SK-N-SH (cell line): ENCODE results near the gene CALCA. TPM values are rescaled to one million over a fixed set of nuclear protein-coding genes. Genes with fewer than 3 reads are reported as not detected.

ENCODE experiments used
- CTCF ChIA-PET: fragments of 300-600, 350-600 bp; formaldehyde crosslinking; extraction: SDS; loops from one replicate; lab custom pipeline; 2021; lab: Yijun Ruan, JAX
- POLR2A ChIA-PET: fragments of 350-600 bp; sonication (Branson Sonifier 250); formaldehyde crosslinking; extraction: SDS; loops from one replicate; lab custom pipeline; 2020; ENCODE audit warnings: antibody characterized with exemption, inconsistent platforms; lab: Yijun Ruan, JAX
- DNase-seq: peaks from one replicate; pipeline ENCODE4 v3.0.0; 2012
- H2AFZ ChIP-seq: fragments of 200-600 bp; sonication (generic); 2 replicates; pipeline ENCODE4 v1.8.1; 2016; ENCODE audit warnings: antibody characterized with exemption, mild to moderate bottlenecking, low read depth
- H3F3A ChIP-seq: fragments of 200-600 bp; sonication (generic); replicated peaks from 2 replicates; pipeline ENCODE3; 2016; ENCODE audit warnings: antibody characterized with exemption, mild to moderate bottlenecking; ENCODE audit not compliant: insufficient read depth
- H3K27ac ChIP-seq, 2 experiments: fragments of 200-500 bp in 1 of 2; fragments of 200-600 bp in 1 of 2; sonication (Bioruptor generic) in 1 of 2; sonication (generic), shearing (Covaris generic) in 1 of 2; 2 replicates each; pipeline versions ENCODE4 v1.5.1 to v1.6.1; 2014 to 2016; ENCODE audit warnings: low read depth in 2 of 2, inconsistent platforms in 1 of 2, low read length in 1 of 2, mild to moderate bottlenecking in 1 of 2, mixed read lengths in 1 of 2
- H3K27me3 ChIP-seq: fragments of 200-600 bp; sonication (generic), shearing (Covaris generic); 2 replicates; pipeline ENCODE4 v1.6.1; 2016; ENCODE audit warnings: mixed run types; ENCODE audit not compliant: insufficient read depth
- H3K36me3 ChIP-seq, 2 experiments: fragments of 200-500 bp in 1 of 2; fragments of 200-600 bp in 1 of 2; sonication (Bioruptor generic) in 1 of 2; sonication (generic) in 1 of 2; replicated peaks in 1 of 2; 2 replicates each; pipeline versions ENCODE3 to v1.5.1; 2014 to 2016; ENCODE audit warnings: low read length in 1 of 2, mild to moderate bottlenecking in 1 of 2; ENCODE audit not compliant: insufficient read depth in 2 of 2, control insufficient read depth in 1 of 2
- H3K4me1 ChIP-seq, 2 experiments: fragments of 200-500 bp in 1 of 2; fragments of 200-600 bp in 1 of 2; sonication (Bioruptor generic) in 1 of 2; sonication (generic), shearing (Covaris generic) in 1 of 2; 2 replicates each; pipeline versions ENCODE4 v1.5.1 to v1.6.1; 2014 to 2016; ENCODE audit warnings: low read depth in 1 of 2, low read length in 1 of 2, mixed run types in 1 of 2; ENCODE audit not compliant: insufficient read depth in 2 of 2, control insufficient read depth in 1 of 2
- H3K4me2 ChIP-seq: fragments of 200-600 bp; sonication (generic), shearing (Covaris generic); 2 replicates; pipeline ENCODE4 v1.6.1; 2017; ENCODE audit warnings: mixed run types
- H3K4me3 ChIP-seq, 2 experiments: fragments of 200-500 bp in 1 of 2; fragments of 200-600 bp in 1 of 2; sonication (Bioruptor generic) in 1 of 2; sonication (generic), shearing (Covaris generic) in 1 of 2; 2 replicates each; pipeline versions ENCODE4 v1.5.1 to v1.8.1; 2014 to 2016; ENCODE audit warnings: low read depth in 2 of 2, inconsistent platforms in 1 of 2, low read length in 1 of 2, mild to moderate bottlenecking in 1 of 2, mixed read lengths in 1 of 2, moderate library complexity in 1 of 2
- H3K79me2 ChIP-seq: fragments of 200-600 bp; sonication (generic); 2 replicates; pipeline ENCODE4 v1.8.1; 2017; ENCODE audit warnings: mild to moderate bottlenecking; ENCODE audit not compliant: insufficient read depth
- H3K9ac ChIP-seq: fragments of 200-600 bp; sonication (generic); 2 replicates; pipeline ENCODE4 v1.6.1; 2017; ENCODE audit warnings: mixed run types
- H3K9me2 ChIP-seq: fragments of 200-600 bp; sonication (generic); 2 replicates; pipeline ENCODE4 v1.6.1; 2017; ENCODE audit warnings: mixed run types
- H3K9me3 ChIP-seq: fragments of 200-600 bp; sonication (generic); 2 replicates; pipeline ENCODE4 v1.6.1; 2017; ENCODE audit warnings: mixed run types, mild to moderate bottlenecking, moderate library complexity
- H4K20me1 ChIP-seq: fragments of 200-600 bp; sonication (generic); 2 replicates; pipeline ENCODE4 v1.6.1; 2017; ENCODE audit warnings: mild to moderate bottlenecking, mixed run types; ENCODE audit not compliant: insufficient read depth
- EP300 ChIP-seq, 2 experiments: IDR thresholded peaks; 2 replicates each; pipeline versions ENCODE4 v1.4.0 to v1.6.1; 2012; ENCODE audit warnings: borderline replicate concordance in 1 of 2, low read depth in 1 of 2, low read length in 1 of 2
- IRF3 ChIP-seq: fragments of 150-350 bp; IDR thresholded peaks from 2 replicates; pipeline ENCODE4 v1.6.1; 2016; ENCODE audit warnings: mild to moderate bottlenecking, low read depth, low read length
- MAX ChIP-seq: IDR thresholded peaks from 2 replicates; pipeline ENCODE4 v1.4.0; 2012; ENCODE audit warnings: low read depth
- MEF2A ChIP-seq: IDR thresholded peaks from 2 replicates; pipeline ENCODE4 v1.4.0; 2012; ENCODE audit warnings: low read depth, borderline replicate concordance
- MXI1 ChIP-seq: IDR thresholded peaks from 2 replicates; pipeline ENCODE4 v1.6.1; 2012; ENCODE audit warnings: mild to moderate bottlenecking, low read depth, low read length, improper control_type of control experiment
- NRF1 ChIP-seq: IDR thresholded peaks from 2 replicates; pipeline ENCODE4 v1.6.1; 2012; ENCODE audit warnings: low read depth, mild to moderate bottlenecking, low read length
- USF1 ChIP-seq: IDR thresholded peaks from 2 replicates; pipeline ENCODE4 v1.4.0; 2012; ENCODE audit warnings: low read depth, borderline replicate concordance
- ZBTB33 ChIP-seq: IDR thresholded peaks from 2 replicates; pipeline ENCODE4 v1.4.0; 2012; ENCODE audit warnings: low read depth, borderline replicate concordance
- WGBS: methylation state at CpG from one replicate; pipeline ENCODE4 v1.1.6; 2017; ENCODE audit warnings: low lambda C conversion rate; 5-methylcytosine and 5-hydroxymethylcytosine counted together
- polyA plus RNA-seq, 3 experiments: library from polyadenylated mRNA; depleted of rRNA; stranded (reverse); fragments of >200 nt; gene quantifications; 2 replicates each; pipeline ENCODE4 v1.2.3, GENCODE V29; 2012

Gene CALCA
- polyA plus RNA-seq, 1 of the 3 experiments (the other 2 are of a cell fraction), result not detected

- H3K36me3 ChIP-seq, result no peaks in the 10 kb centered on the region
- POLR2A ChIA-PET, result no interaction called here
- H3K79me2 ChIP-seq, result no peaks in the 10 kb centered on the region
- H3K4me2 ChIP-seq, result no peak overlapping the region
- no peak overlapping the region for H2AFZ ChIP-seq
- no peak for DNase-seq
- no peaks in the 10 kb centered on the region for H3F3A ChIP-seq
- no peaks in the 10 kb centered on the region for H3K9me3 ChIP-seq
- CTCF ChIA-PET, result interaction anchor here (0.7 kb wide), 1 partner anchor 30 kb away, joined by 3 read pairs; no protein-coding TSS in a partner anchor
- 0% methylated on average over 1 of the region's 1 CpG for WGBS
- H3K9me2 ChIP-seq, result no peaks in the 10 kb centered on the region
- TF ChIP-seq MAX (no peak), ZBTB33 (no peak)
- TF ChIP-seq, all 33 proteins: peak for 0
- H3K9ac ChIP-seq, result no peak overlapping the region
- no peaks in the 10 kb centered on the region for H3K4me1 ChIP-seq
- no peak overlapping the region for H3K4me3 ChIP-seq
- H3K27ac ChIP-seq, result no peak overlapping the region
- no peaks in the 10 kb centered on the region for H4K20me1 ChIP-seq
- H3K27me3 ChIP-seq, result no peaks in the 10 kb centered on the region
Measured at GRCh38 chr11:14938936-14939335, 33.2 kb downstream of the CALCA start.

GRCh38 chr11:14934641-14935351 lies 37.4 kb downstream of the CALCA start:
- DNase-seq, result no peak
- WGBS, result 6% methylated on average over 1 of the region's 1 CpG
- Histone ChIP-seq H3K4me3 (no peak overlapping the region), H3K36me3 (no peaks in the 10 kb centered on the region), H3K9ac (no peak overlapping the region), H3K9me2 (no peaks in the 10 kb centered on the region), H3K9me3 (no peaks in the 10 kb centered on the region), H3F3A (no peaks in the 10 kb centered on the region), H3K4me2 (no peak overlapping the region), H4K20me1 (no peaks in the 10 kb centered on the region), H3K79me2 (no peaks in the 10 kb centered on the region), H2AFZ (no peak overlapping the region), H3K27ac (no peak overlapping the region), H3K27me3 (no peaks in the 10 kb centered on the region), H3K4me1 (no peaks in the 10 kb centered on the region)
- POLR2A ChIA-PET, result no interaction called here
- CTCF ChIA-PET, result no interaction called here
- TF ChIP-seq ZBTB33 (no peak), MEF2A (no peak), USF1 (no peak), MXI1 (no peak), NRF1 (no peak), EP300 (IDR thresholded peaks at IDR 0.05; ENCODE audit: borderline replicate concordance in 1 of 2, low read depth in 1 of 2, low read length in 1 of 2) (no peak), MAX (no peak), IRF3 (no peak)
